ENCODE results near the gene FGFBP1. TPM values are rescaled to one million over a fixed set of nuclear protein-coding genes. Genes with fewer than 3 reads are reported as not detected.

The FGFBP1 gene
- total RNA-seq, 1 donor from 2014 or later = not detected

DNA sequence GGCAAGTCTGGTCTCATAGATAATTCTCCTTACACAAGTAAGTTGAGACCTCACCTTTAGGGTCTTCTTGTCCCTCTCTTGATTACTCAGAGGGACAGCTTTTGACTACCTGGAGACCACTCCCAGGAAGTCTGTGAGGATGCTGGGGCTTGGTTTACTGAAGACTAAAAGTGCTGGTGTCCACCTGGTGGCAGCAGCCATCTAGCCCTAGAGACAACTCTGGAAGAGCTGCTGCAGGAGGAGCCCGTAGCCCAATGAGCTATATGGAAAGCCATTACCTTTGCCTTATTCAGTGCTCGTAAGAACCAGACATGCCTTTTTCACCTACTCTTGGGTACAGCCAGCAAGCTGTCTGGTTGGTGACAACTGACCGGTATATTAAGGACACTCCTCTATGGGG, 17.1 kb upstream of the FGFBP1 start:
- H3K27me3 ChIP-seq = no peaks in the 10 kb centered on the region
- no peaks in the 10 kb centered on the region for H3K79me2 ChIP-seq (ENCODE audit: low read depth)
- no peaks in the 10 kb centered on the region for H4K20me1 ChIP-seq (ENCODE audit: low read depth)
- peaks cover 12% of the 10 kb centered on the region for H3K9me3 Mint-ChIP-seq
- no peaks in the 10 kb centered on the region for H3K36me3 Mint-ChIP-seq
- H3K4me3 Mint-ChIP-seq = no peak overlapping the region
- TF ChIP-seq EZH2 (IDR thresholded peaks at IDR 0.05) (no peak), EZH2phosphoT487 (IDR thresholded peaks at IDR 0.05) (no peak)
- TF ChIP-seq, protein P1, sequence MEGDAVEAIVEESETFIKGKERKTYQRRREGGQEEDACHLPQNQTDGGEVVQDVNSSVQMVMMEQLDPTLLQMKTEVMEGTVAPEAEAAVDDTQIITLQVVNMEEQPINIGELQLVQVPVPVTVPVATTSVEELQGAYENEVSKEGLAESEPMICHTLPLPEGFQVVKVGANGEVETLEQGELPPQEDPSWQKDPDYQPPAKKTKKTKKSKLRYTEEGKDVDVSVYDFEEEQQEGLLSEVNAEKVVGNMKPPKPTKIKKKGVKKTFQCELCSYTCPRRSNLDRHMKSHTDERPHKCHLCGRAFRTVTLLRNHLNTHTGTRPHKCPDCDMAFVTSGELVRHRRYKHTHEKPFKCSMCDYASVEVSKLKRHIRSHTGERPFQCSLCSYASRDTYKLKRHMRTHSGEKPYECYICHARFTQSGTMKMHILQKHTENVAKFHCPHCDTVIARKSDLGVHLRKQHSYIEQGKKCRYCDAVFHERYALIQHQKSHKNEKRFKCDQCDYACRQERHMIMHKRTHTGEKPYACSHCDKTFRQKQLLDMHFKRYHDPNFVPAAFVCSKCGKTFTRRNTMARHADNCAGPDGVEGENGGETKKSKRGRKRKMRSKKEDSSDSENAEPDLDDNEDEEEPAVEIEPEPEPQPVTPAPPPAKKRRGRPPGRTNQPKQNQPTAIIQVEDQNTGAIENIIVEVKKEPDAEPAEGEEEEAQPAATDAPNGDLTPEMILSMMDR (IDR thresholded peaks at IDR 0.05) = no peak
- H3K4me1 ChIP-seq = no peaks in the 10 kb centered on the region
- H3K4me3 ChIP-seq = no peak overlapping the region
- H3K9me3 ChIP-seq (ENCODE audit: low read depth) = no peaks in the 10 kb centered on the region
- no peak overlapping the region for H3K27ac ChIP-seq
- H2AFZ ChIP-seq (replicated peaks) = no peak overlapping the region
- no peak overlapping the region for H3K27ac Mint-ChIP-seq
- no peaks in the 10 kb centered on the region for H3F3A ChIP-seq (ENCODE audit: low read depth)
- DNase-seq (ENCODE audit: low spot score) = no peak
- no peak overlapping the region for H3K9ac ChIP-seq
- no peak overlapping the region for H3K4me2 ChIP-seq
- H3K27me3 Mint-ChIP-seq (ENCODE audit: insufficient read depth, low read depth) = peaks cover 2% of the 10 kb centered on the region
- H3K4me1 Mint-ChIP-seq = no peaks in the 10 kb centered on the region
- no peaks in the 10 kb centered on the region for H3K36me3 ChIP-seq

DNA sequence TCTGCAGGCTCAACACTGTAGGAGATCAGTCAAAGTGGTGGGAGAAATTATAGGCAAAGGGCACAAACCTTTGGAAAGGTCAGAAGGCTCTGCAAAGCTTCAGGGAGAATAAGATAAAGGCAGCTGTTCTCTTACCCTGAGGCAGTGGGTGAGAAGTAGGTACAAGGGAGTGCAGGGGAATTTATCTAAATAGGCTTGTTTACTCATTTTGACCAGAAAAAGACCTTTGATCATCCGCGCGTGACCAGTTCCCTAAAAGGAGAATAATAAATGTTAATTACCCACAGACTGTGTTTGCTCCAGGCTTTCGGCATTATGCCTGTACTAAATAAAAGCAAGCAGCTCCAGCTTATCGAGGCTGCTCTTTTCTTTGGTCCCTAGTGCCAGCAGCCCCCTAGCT, 15.1 kb upstream of the FGFBP1 start:
- no peaks in the 10 kb centered on the region for H3K4me1 ChIP-seq
- no peaks in the 10 kb centered on the region for H3K79me2 ChIP-seq (ENCODE audit: low read depth)
- H3K4me3 ChIP-seq = no peak overlapping the region
- no peak overlapping the region for H3K4me2 ChIP-seq
- Mint-ChIP-seq H3K4me1 (no peaks in the 10 kb centered on the region), H3K27me3 (ENCODE audit: insufficient read depth, low read depth) (no peaks in the 10 kb centered on the region), H3K4me3 (no peak overlapping the region), H3K36me3 (no peaks in the 10 kb centered on the region), H3K27ac (no peak overlapping the region), H3K9me3 (peaks cover 12% of the 10 kb centered on the region)
- no peak for DNase-seq (ENCODE audit: low spot score)
- no peaks in the 10 kb centered on the region for H3K36me3 ChIP-seq
- H2AFZ ChIP-seq (replicated peaks) = no peak overlapping the region
- no peak overlapping the region for H3K9ac ChIP-seq
- H3F3A ChIP-seq (ENCODE audit: low read depth) = no peaks in the 10 kb centered on the region
- TF ChIP-seq EZH2phosphoT487 (IDR thresholded peaks at IDR 0.05) = no peak
- no peak for TF ChIP-seq EZH2 (IDR thresholded peaks at IDR 0.05)
- TF ChIP-seq, protein P1 (IDR thresholded peaks at IDR 0.05) = no peak
- no peaks in the 10 kb centered on the region for H4K20me1 ChIP-seq (ENCODE audit: low read depth)
- no peaks in the 10 kb centered on the region for H3K27me3 ChIP-seq
- no peak overlapping the region for H3K27ac ChIP-seq
- H3K9me3 ChIP-seq (ENCODE audit: low read depth) = no peaks in the 10 kb centered on the region

DNA sequence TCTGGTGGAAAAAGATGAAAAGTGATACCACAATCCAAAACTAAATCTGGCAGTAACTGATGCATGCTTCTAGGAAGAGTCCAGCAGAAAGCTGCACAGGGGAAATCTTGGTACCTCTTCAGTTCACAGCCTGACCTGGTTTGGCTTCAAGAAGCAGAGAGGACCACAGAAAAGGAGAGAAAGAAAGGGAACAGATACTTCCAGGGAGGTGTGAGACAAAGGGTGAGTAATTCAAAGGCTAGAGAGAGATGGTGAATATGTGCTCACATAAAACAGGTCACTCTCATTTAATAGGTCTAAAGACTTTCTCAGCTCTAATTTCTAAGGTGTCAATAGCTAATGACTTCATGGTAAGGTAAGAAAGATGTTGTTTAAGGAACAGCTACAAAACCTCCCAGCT, 13.2 kb upstream of the FGFBP1 start:
- Histone ChIP-seq H3K9me3 (ENCODE audit: low read depth) (no peaks in the 10 kb centered on the region), H4K20me1 (ENCODE audit: low read depth) (no peaks in the 10 kb centered on the region), H3K4me3 (no peak overlapping the region), H3K4me2 (no peak overlapping the region), H3K79me2 (ENCODE audit: low read depth) (no peaks in the 10 kb centered on the region), H3K9ac (no peak overlapping the region), H3K27ac (no peak overlapping the region), H3F3A (ENCODE audit: low read depth) (no peaks in the 10 kb centered on the region), H3K36me3 (no peaks in the 10 kb centered on the region), H2AFZ (replicated peaks) (no peak overlapping the region), H3K4me1 (no peaks in the 10 kb centered on the region), H3K27me3 (no peaks in the 10 kb centered on the region)
- Mint-ChIP-seq H3K27me3 (ENCODE audit: insufficient read depth, low read depth) (no peaks in the 10 kb centered on the region), H3K36me3 (no peaks in the 10 kb centered on the region), H3K9me3 (peaks cover 12% of the 10 kb centered on the region), H3K4me3 (no peak overlapping the region), H3K4me1 (no peaks in the 10 kb centered on the region), H3K27ac (no peak overlapping the region)
- TF ChIP-seq EZH2 (IDR thresholded peaks at IDR 0.05) (no peak), EZH2phosphoT487 (IDR thresholded peaks at IDR 0.05) (no peak)
- TF ChIP-seq, protein P1 (IDR thresholded peaks at IDR 0.05) = no peak
- DNase-seq (ENCODE audit: low spot score) = no peak

Measured in neural progenitor cell (in vitro differentiated cells).